HepG2 (cell line): ENCODE measurements around the gene MAPK12. TPM values are rescaled to one million over a fixed set of nuclear protein-coding genes. Genes with fewer than 3 reads are reported as not detected.
A peak's percentile ranks its signal among the peaks of the same experiment; 100 is the strongest.

ENCODE experiments used
- FOXA1 ChIP-seq, 2 experiments: fragments of 450-650 bp in 1 of 2; sonication (generic) in 1 of 2; formaldehyde crosslinking in 1 of 2; IDR thresholded peaks; 2 replicates each; pipeline versions ENCODE4 v1.4.0 to v1.6.1; 2016 to 2020; ENCODE audit warnings: missing genetic modification reagents in 1 of 2
- MXD1 ChIP-seq: sonication (generic); formaldehyde crosslinking; IDR thresholded peaks from 2 replicates; pipeline ENCODE4 v1.4.0; 2020; ENCODE audit warnings: mild to moderate bottlenecking, missing genetic modification reagents
- PRDM10 ChIP-seq: sonication (generic); formaldehyde crosslinking; IDR thresholded peaks from 2 replicates; pipeline ENCODE4 v1.4.0; 2020; ENCODE audit warnings: low read depth, missing genetic modification reagents
- RAD21 ChIP-seq: fragments of 450-650 bp; formaldehyde crosslinking; IDR thresholded peaks from 2 replicates; pipeline ENCODE4 v1.5.0; 2020; ENCODE audit warnings: mild to moderate bottlenecking
- YY1 ChIP-seq: IDR thresholded peaks from 2 replicates; pipeline ENCODE4 v1.6.1; 2011; ENCODE audit warnings: low read length, low read depth, moderate library complexity, mild to moderate bottlenecking; ENCODE audit not compliant: insufficient read depth, insufficient replicate concordance
- ZFY ChIP-seq: sonication (generic); formaldehyde crosslinking; IDR thresholded peaks from 2 replicates; pipeline ENCODE4 v1.4.0; 2020; ENCODE audit warnings: missing genetic modification reagents
- ZMYM3 ChIP-seq: sonication (generic); formaldehyde crosslinking; IDR thresholded peaks from 2 replicates; pipeline ENCODE4 v1.5.1; 2020; ENCODE audit warnings: mild to moderate bottlenecking, missing genetic modification reagents
- ZNF367 ChIP-seq: sonication (generic); formaldehyde crosslinking; IDR thresholded peaks from 2 replicates; pipeline ENCODE4 v1.4.0; 2020; ENCODE audit warnings: missing genetic modification reagents, borderline replicate concordance
- ZNF576 ChIP-seq: sonication (generic); formaldehyde crosslinking; IDR thresholded peaks from 2 replicates; pipeline ENCODE4 v1.4.0; 2020; ENCODE audit warnings: mild to moderate bottlenecking, missing genetic modification reagents
- ZNF687 ChIP-seq: sonication (generic); formaldehyde crosslinking; IDR thresholded peaks from 2 replicates; pipeline ENCODE4 v1.5.1; 2020; ENCODE audit warnings: mild to moderate bottlenecking, missing genetic modification reagents, moderate library complexity
- ZNF780A ChIP-seq: sonication (generic); formaldehyde crosslinking; IDR thresholded peaks from 2 replicates; pipeline ENCODE4 v1.8.0; 2022; ENCODE audit warnings: mild to moderate bottlenecking, missing genetic modification reagents, moderate library complexity
- ZNF800 ChIP-seq: sonication (generic); formaldehyde crosslinking; IDR thresholded peaks from 2 replicates; pipeline ENCODE4 v1.4.0; 2020; ENCODE audit warnings: missing genetic modification reagents
- polyA plus RNA-seq, 8 experiments: library from polyadenylated mRNA; depleted of rRNA in 3 of 8; stranded (reverse) in 7 of 8; unstranded in 1 of 8; fragments of >200 nt; fragmentation: Illumina TruSeq in 4 of 8; extraction: Trizol in 4 of 8; gene quantifications; 2 replicates each; pipeline versions ENCODE4 v1.2.1 to v1.2.3, GENCODE V29; 2011 to 2016; ENCODE audit warnings: low read depth in 4 of 8, missing spikeins in 1 of 8, mixed read lengths in 1 of 8; ENCODE audit not compliant: insufficient read depth in 1 of 8
- total RNA-seq, 5 experiments: library from RNA; depleted of rRNA; stranded (reverse); fragments of >200 nt; fragmentation: Illumina TruSeq; extraction: Trizol; gene quantifications; 2 replicates each; pipeline ENCODE4 v1.2.3, GENCODE V29; 2016; ENCODE audit warnings: low read depth in 1 of 5
- TF ChIP-seq, protein P1 (sequence below): sonication (generic); formaldehyde crosslinking; conservative IDR thresholded peaks from 2 replicates; pipeline ENCODE4 v1.4.0; 2020; ENCODE audit warnings: mild to moderate bottlenecking, missing genetic modification reagents, moderate library complexity

Gene MAPK12
- total and polyA plus RNA-seq, 2 of the 13 experiments (the other 11 are each of a cell fraction or from before 2014, with no cell fraction given), result 22.2 to 23.3 TPM

DNA sequence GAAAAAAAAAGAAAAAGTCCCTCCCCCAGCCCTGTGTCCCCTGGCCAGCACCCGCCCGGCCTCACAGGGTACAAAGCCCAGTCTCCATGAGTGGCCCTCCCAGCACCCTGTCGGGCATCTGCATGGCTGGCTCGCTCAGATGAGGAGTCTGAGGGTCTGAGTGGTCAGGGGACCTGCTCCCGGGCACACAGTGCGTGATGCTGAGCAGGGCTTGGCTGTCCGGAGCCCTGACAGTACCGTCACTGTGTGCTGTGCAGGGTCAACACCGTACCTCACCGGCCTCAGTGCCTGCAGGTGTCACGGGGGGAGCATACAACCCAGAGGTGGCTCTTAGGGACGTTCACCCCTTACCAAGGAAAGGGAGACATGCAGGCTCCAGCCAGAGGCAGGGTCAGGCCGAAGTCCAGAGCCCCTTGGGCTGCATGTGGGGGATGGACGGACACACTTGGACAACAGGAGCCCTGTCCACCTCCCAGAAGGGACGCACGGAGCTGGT, 49.5 kb upstream of the MAPK12 start (continued):
- TF ChIP-seq ZNF576 (CRISPR knock-in tag) (no peak), ZNF800 (CRISPR knock-in tag) (peak; percentile 54; the same call in 1 of the 2 replicates), RAD21 (CRISPR knock-in tag) (0 out of 2 replicates have a peak, but pooled peaks have one; percentile 27), ZFY (CRISPR knock-in tag) (peak; percentile 17; the same call in 1 of the 2 replicates), ZNF367 (CRISPR knock-in tag) (no peak), ZNF687 (CRISPR knock-in tag) (peak; percentile 70), ZMYM3 (CRISPR knock-in tag) (peak; percentile 42; the same call in 1 of the 2 replicates), MXD1 (CRISPR knock-in tag) (peak; percentile 32; the same call in 1 of the 2 replicates), ZNF780A (CRISPR knock-in tag) (no peak), PRDM10 (CRISPR knock-in tag) (0 out of 2 replicates have a peak, but pooled peaks have one; percentile 23), YY1 (peak; percentile 35), FOXA1 (IDR thresholded peaks at IDR 0.05) (no peak), FOXA1 (CRISPR knock-in tag; IDR thresholded peaks at IDR 0.05) (0 out of 2 replicates have a peak, but pooled peaks have one; percentile 26)
- TF ChIP-seq, protein P1, sequence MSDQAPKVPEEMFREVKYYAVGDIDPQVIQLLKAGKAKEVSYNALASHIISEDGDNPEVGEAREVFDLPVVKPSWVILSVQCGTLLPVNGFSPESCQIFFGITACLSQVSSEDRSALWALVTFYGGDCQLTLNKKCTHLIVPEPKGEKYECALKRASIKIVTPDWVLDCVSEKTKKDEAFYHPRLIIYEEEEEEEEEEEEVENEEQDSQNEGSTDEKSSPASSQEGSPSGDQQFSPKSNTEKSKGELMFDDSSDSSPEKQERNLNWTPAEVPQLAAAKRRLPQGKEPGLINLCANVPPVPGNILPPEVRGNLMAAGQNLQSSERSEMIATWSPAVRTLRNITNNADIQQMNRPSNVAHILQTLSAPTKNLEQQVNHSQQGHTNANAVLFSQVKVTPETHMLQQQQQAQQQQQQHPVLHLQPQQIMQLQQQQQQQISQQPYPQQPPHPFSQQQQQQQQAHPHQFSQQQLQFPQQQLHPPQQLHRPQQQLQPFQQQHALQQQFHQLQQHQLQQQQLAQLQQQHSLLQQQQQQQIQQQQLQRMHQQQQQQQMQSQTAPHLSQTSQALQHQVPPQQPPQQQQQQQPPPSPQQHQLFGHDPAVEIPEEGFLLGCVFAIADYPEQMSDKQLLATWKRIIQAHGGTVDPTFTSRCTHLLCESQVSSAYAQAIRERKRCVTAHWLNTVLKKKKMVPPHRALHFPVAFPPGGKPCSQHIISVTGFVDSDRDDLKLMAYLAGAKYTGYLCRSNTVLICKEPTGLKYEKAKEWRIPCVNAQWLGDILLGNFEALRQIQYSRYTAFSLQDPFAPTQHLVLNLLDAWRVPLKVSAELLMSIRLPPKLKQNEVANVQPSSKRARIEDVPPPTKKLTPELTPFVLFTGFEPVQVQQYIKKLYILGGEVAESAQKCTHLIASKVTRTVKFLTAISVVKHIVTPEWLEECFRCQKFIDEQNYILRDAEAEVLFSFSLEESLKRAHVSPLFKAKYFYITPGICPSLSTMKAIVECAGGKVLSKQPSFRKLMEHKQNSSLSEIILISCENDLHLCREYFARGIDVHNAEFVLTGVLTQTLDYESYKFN (CRISPR knock-in tag), result peak; percentile 69; the same call in 1 of the 2 replicates
